ENCODE results near the gene N4BP2.

The N4BP2 gene

DNA sequence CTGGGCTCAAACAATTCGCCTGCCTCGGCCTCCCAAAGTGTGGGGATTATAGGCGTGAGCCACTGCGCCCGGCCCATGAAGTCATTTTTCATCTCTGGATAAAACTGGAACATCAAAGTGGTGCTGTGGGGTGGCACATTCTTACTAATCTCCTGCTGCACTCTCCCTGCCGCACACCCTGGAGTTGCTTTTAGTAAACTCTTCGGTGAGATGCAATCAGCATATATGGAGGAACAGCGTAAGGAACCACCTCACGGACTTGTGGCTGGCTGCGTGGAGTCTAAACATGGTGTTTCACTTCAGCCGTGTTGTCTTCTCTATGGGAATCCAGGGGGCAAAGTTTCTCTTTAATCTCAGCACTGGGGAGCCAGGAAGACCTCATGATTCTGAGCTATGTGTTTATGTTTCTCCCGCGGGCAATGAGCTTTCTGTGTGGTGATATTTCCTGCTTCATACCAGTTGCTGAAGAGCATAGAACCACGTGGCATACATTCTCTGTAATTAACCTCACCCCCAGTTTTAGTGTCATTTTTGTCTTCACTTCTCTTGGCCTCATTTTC, 138.0 kb downstream of the N4BP2 start:
- no peak for DNase-seq

DNA sequence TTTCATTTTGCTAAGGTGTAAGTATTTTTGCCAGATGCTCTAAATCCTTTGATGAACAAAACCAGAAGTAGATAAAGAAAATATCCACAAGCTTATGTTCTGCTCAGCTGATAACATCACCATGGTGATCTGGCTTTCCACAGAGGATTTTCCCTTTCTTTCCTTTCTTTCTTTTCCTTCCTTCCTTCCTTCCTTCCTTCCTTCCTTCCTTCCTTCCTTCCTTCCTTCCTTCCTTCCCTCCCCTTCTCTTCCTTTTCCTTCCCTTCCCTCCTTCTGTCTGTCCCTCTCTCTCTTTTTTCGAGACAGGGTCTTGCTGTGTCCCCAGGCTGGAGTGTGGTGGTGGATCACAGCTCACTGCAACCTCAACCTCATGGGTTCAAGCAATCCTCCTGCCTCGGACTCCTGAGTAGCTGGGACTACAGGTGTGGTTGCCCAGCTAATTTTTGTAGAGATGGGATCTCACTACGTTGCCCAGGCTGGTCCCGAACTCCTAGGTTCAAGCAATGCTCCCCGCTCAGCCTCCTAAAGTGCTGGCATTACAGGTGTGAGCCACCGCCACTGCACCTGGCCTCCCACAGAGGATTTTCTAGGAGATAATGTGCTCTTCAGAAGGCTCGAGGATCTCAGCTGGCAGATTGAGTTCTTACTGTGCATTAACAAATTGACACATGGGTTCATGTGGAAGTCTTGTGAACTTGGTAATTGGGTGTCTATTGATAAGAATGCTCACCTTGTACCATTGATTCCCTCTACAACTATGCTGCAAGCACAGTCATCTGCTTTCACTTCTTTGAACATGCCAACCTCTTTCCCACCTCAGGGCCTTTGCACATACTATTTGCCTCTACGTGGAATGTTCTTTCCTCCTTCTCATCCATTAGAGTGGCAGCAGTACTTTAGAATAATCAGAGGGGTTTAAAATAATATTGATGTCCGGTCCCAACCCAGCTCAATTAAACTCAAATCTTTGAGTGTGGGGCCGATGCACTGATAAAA, 138.8 kb downstream of the N4BP2 start:
- DNase-seq = no peak

DNA sequence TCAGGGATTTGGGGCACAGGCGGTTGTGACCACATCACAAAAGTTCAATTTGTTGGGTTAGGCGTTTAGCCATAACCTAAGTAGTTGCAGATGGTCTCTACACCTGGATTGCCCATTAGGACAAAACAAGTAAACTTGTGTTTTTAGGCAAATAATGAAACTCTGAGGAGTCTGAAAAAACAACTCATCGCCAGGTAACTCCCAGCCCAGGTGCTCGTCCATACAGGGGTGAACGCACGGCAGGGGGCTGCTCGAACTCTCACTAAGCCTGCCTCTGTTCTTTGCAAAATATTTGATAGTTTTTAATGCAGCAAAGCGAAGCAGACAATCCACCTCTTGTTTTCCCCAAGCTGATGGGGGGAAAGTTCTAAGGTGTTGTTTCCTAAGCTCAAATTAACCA, 139.6 kb downstream of the N4BP2 start:
- no peak for DNase-seq

- no peak for DNase-seq
Observed at GRCh38 chr4:40196724-40197281, 140.2 kb downstream of the N4BP2 start, which contains the start of gene RHOH. RHOH (plus strand) TSS chr4:40197031; CDS start chr4:40243387, 46,356 bp downstream.

DNA sequence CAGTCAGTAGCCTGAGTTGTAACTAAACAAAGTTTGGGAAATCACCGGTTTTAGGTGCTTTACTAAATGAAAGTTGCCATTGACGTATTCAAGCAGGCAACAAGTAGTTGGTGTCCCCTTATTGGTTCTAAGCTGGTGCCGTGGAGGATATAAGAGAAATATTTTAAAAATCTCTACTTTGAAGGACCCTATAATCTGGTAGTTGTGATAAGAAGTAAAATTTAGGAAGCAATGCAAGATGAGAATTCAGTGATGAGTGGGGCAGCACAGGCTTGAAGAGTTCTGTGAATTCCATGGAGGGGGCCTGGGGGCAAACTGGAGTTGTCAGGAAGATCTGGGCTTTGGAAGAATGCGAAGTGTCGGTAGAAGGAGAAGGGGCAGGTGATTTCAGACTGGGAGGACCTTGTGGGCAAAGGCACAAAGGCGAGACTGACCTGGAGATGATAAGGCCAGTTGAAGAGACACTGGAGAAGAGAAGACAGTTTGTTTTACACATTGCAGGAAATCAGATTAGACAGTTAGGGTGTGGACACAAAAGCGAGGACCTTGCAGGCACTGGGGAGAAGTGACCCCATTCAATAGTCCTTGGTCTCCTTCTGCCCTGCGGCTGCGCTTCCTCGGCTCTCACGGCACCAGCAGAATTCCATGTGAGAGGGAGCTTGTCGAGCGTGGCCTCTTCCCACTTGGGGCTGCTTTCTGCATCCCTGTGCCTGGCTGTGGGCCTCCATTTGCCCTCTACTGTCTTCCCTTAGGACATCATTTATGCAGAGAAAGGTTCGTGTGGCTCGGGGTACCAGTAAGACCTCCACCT, 141.4 kb downstream of the N4BP2 start:
- no peak for DNase-seq

GRCh38 chr4:40199179-40199670, 142.6 kb downstream of the N4BP2 start:
- DNase-seq = no peak

DNA sequence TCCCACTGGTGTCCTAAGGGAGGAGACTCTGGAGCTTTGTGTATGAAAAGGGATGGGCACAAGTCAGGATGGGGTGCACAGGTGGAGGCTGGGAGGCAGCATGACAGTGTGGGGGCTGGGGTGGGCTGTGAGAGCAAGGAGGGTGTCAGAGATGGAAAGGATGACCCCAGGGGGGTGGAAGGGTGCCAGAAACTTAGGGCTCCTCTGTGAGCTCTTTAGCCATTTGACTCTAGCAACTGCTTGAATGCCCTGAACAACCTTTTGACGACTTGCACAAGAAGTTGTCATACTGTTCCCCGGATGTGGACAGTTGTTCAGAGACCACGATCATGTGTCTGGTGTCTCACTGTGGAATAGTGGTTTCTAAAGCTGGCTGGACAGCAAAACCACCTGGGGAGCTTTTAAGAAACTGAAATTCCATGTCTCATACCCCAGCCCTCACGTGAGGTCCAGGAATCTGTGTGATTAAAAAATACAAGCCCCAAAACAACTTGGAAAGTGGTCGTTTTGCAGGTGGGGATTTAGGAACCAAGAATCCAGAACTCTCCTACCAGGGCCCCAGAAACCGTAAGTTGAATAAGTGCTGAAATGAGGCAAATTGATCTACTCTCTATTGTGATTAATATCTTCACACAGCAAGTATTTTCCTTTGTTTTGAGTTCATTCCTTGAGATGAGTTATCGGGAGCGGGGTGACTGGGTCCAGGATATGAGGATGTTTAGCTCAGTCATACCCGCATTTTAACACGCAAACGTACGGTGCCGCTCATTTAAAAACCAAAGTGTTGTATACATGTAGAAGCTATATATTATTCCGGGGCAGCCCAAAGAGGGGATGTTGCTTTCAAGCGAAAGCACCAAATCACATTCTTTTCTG, 143.6 kb downstream of the N4BP2 start:
- no peak for DNase-seq

GRCh38 chr4:40200875-40201801, 144.5 kb downstream of the N4BP2 start:
- DNase-seq = no peak

GRCh38 chr4:40201898-40202297, 145.2 kb downstream of the N4BP2 start:
- no peak for DNase-seq

- DNase-seq = no peak
Observed at GRCh38 chr4:40202474-40202873, 145.8 kb downstream of the N4BP2 start.

DNA sequence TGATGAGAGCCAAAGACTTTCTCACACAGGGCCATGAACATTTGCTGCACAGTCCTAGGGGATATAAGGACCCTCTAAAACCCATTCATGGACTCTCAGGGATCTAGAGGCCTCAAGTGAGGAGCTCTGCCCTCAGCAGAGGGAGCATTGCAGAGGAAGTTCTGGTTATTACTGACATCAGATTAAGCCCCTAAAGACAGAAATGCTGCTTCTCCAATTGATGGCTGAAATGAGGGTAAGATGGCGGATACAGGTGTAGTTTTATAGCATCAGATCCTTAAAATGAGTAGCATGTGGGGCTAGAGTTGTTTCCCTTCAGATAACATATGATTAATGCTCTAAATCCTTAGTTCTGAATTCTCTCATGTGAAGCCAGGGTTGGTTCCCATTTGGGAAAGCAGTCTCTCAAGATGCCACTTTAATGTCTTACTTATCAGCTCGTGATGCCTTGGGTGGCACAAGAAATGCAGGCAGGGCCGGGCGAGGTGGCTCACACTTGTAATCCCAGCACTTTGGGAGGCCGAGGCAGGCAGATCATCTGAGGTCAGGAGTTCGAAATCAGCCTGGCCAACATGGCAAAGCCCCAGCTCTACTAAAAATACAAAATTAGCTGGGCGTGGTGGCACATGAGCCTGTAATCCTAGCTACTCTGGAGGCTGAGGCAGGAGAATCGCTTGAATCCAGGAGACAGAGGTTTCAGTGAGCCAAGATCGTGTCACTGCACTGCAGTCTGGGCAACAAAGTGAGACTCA, 148.0 kb downstream of the N4BP2 start:
- DNase-seq = no peak

DNA sequence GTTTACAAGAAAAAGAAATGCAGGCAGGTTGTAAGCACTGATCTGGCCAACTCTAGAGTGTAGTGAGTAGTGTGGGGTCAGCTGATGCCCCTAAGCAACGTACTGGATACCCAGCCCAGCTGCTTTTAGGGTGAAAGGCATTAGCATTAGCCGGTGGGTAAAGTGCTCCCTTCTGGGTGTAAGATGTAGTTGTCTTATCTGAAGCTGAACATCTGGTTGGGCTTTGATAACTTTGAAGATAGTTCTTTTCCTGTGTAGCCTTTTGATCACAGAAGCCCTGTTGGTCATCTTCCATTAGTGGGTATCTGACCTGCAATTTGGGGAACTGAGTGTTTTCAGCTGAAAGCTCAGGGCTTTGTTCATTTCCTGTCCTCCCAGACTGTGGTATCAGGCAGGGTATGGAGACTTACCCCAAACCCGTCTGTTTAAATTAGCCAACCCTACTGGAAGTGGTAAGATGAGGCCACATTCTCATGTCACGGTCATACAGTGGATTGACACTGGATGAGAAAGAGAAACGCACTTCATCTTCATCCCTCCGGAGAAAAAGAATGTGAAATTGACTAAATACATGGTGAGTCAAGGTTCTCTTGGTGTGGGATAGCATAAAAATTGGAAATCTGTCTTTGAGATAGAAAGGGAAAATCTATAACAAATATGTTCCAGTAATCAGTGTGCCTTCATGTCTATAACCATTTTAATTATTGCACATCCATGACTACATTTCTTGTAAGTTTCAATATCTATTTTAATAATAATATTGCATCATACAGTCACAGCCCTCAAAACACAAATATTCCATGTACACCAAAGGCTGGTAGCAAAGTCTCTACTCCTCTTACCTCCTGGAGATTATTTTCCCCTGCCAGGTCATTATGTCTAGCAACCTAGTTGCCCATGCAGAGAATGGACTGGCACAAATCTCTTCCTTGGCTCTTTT, 148.9 kb downstream of the N4BP2 start:
- no peak for DNase-seq

DNA sequence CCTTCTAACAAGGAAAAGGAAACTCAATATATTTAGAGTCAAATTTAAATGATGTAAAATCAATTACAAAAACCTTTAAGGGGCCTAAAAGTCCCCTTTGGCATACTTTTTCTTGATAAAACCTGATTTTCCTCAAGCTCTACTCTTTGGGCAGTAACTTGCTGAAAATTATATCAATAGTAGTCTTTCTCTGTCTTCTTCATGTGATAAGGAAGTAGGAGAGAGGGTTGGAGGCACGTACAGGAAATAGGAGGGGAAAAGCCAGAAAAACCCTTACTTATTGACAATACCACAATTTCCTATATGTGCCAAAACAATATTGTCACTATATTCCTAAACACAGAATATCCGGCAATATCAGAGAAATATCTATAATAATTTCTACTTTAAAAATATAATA, 149.8 kb downstream of the N4BP2 start:
- DNase-seq = no peak
